Right lung (tissue), 5 donors: ENCODE data around the gene WNT3A. TPM values are rescaled to one million over a fixed set of nuclear protein-coding genes. Genes with fewer than 3 reads are reported as not detected.

ENCODE experiments used
- DNase-seq, 2 donors: peaks; one replicate each; pipeline ENCODE4 v3.0.0-alpha.2; 2013
- polyA plus RNA-seq, 5 donors: library from polyadenylated mRNA; unstranded; fragments of 120-200 nt; gene quantifications; one replicate each; pipeline versions ENCODE4 v1.2.1 to v1.2.3, GENCODE V29; 2013; ENCODE audit warnings: inconsistent platforms in 1 of 5, low replicate concordance in 1 of 5; ENCODE audit not compliant: insufficient read length in 5 of 5, insufficient read depth in 1 of 5

WNT3A gene
- polyA plus RNA-seq, 5 donors = 0.05 to 0.06 TPM; not detected in 3

GRCh38 chr1:228100822-228101613 is 94.2 kb downstream of the WNT3A start:
- no peak for DNase-seq

- no peak for DNase-seq
Measured at GRCh38 chr1:228101614-228101993, 94.8 kb downstream of the WNT3A start.

GRCh38 chr1:228101994-228102790 is 95.4 kb downstream of the WNT3A start:
- DNase-seq = no peak

- peak; percentile 94 for DNase-seq
Measured at GRCh38 chr1:228102791-228103620, 96.2 kb downstream of the WNT3A start, which contains the start of gene C1orf35. C1orf35 (minus strand) TSS chr1:228103325; CDS start chr1:228103227, 98 bp downstream.

- no peak for DNase-seq
Measured at GRCh38 chr1:228104526-228105269, 97.9 kb downstream of the WNT3A start.

GRCh38 chr1:228105270-228105995 is 98.6 kb downstream of the WNT3A start:
- no peak for DNase-seq

GRCh38 chr1:228105996-228106799 is 99.4 kb downstream of the WNT3A start:
- DNase-seq = no peak

GRCh38 chr1:228106800-228107054 is 99.9 kb downstream of the WNT3A start:
- DNase-seq = no peak

GRCh38 chr1:228107636-228108035 is 100.8 kb downstream of the WNT3A start:
- no peak for DNase-seq

- DNase-seq = no peak
Measured at GRCh38 chr1:228108055-228108690, 101.4 kb downstream of the WNT3A start.

- DNase-seq = no peak
Measured at GRCh38 chr1:228108742-228109072, 101.9 kb downstream of the WNT3A start.

- peak; percentile 97 to 98 for DNase-seq
Measured at GRCh38 chr1:228109073-228109961, 102.5 kb downstream of the WNT3A start, which contains the start of gene MRPL55. MRPL55 (minus strand) TSS chr1:228109299; CDS start chr1:228108260, 1,039 bp downstream.

GRCh38 chr1:228109962-228110488 is 103.2 kb downstream of the WNT3A start:
- DNase-seq = no peak

GRCh38 chr1:228110556-228110955 is 103.8 kb downstream of the WNT3A start:
- no peak for DNase-seq
